Measurements from ENCODE around the gene WFDC9. TPM values are rescaled to one million over a fixed set of nuclear protein-coding genes. Genes with fewer than 3 reads are reported as not detected.

The WFDC9 gene
- total RNA-seq, 4 donors from 2014 or later, result not detected

GRCh38 chr20:45564760-45565276, 66.3 kb downstream of the WFDC9 start:
- H3K27me3 ChIP-seq, result no peaks in the 10 kb centered on the region
- TF ChIP-seq POLR2A (IDR thresholded peaks at IDR 0.05) (no peak), CTCF (IDR thresholded peaks at IDR 0.05) (no peak)
- H3K4me3 ChIP-seq, result no peak overlapping the region
- no peak overlapping the region for H3K27ac ChIP-seq
- H3K36me3 ChIP-seq, result no peaks in the 10 kb centered on the region
- H3K4me1 ChIP-seq, result no peaks in the 10 kb centered on the region
- DNase-seq, result no peak
- H3K9me3 ChIP-seq, result no peaks in the 10 kb centered on the region

Small RNA genes lying within 50 kb of the gene (small RNA-seq; reads per million reads assigned to genes)
- 0 reads per million in 2 donors for gene RNA5SP485

Other genes starting within 250 kb of the WFDC9 start
- 10 to 100 TPM; 62.7 to 75.2 (median 68.0) TPM for gene DBNDD2, start 223.0 kb downstream of the WFDC9 start, total RNA-seq
- 100 to 1,000 TPM in 3 of 4 donors, 10 to 100 TPM in 1; 87.5 to 147 (median 113) TPM for gene PIGT, start 215.1 kb downstream of the WFDC9 start, total RNA-seq
- 10 to 100 TPM in 1 of 4 donors, 1 to 10 TPM in 2, not detected in 1; 2.1 to 12.4 (median 7.9) TPM for gene WFDC2, start 161.5 kb downstream of the WFDC9 start, total RNA-seq
- not detected for gene SPINT3, start 115.7 kb downstream of the WFDC9 start, total RNA-seq
- not detected for gene WFDC6, start 91.8 kb downstream of the WFDC9 start, total RNA-seq
- not detected for gene EPPIN, start 83.9 kb downstream of the WFDC9 start, total RNA-seq
- gene WFDC8, start 52.0 kb downstream of the WFDC9 start, total RNA-seq, result not detected
- not detected for gene WFDC10A, start 1.5 kb downstream of the WFDC9 start, total RNA-seq
- not detected for gene WFDC11, start 39.0 kb upstream of the WFDC9 start, total RNA-seq
- gene WFDC13, start 70.8 kb upstream of the WFDC9 start, total RNA-seq, result not detected
- gene WFDC10B, start 73.7 kb upstream of the WFDC9 start, total RNA-seq, result not detected
- gene SPINT4, start 91.1 kb upstream of the WFDC9 start, total RNA-seq, result not detected
- gene WFDC3, start 160.6 kb upstream of the WFDC9 start, total RNA-seq, result not detected
- gene DNTTIP1, start 160.7 kb upstream of the WFDC9 start, total RNA-seq, result 10 to 100 TPM; 21.5 to 41.4 (median 25.2) TPM
- 10 to 100 TPM in 2 of 4 donors, 1 to 10 TPM in 2; 7.3 to 24.8 (median 9.8) TPM for gene UBE2C, start 181.4 kb upstream of the WFDC9 start, total RNA-seq
- 1 to 10 TPM in 2 of 4 donors, not detected in 2; 2.7 to 3.5 TPM for gene TNNC2, start 196.0 kb upstream of the WFDC9 start, total RNA-seq
- 10 to 100 TPM; 17.5 to 94.9 (median 42.7) TPM for gene SNX21, start 202.5 kb upstream of the WFDC9 start, total RNA-seq
- gene ACOT8, start 226.1 kb upstream of the WFDC9 start, total RNA-seq, result 10 to 100 TPM; 56.9 to 93.8 (median 78.3) TPM
- 1 to 10 TPM; 2.5 to 9.1 (median 4.6) TPM for gene ZSWIM3, start 226.3 kb upstream of the WFDC9 start, total RNA-seq
- gene ZSWIM1, start 249.9 kb upstream of the WFDC9 start, total RNA-seq, result 10 to 100 TPM in 3 of 4 donors, 1 to 10 TPM in 1; 6.6 to 14.5 (median 11.9) TPM